GM12892 (cell line): ENCODE measurements around the gene PRSS38.

Experiments
- DNase-seq: peaks from one replicate; pipeline ENCODE4 v3.0.0; 2011; ENCODE audit not compliant: insufficient read length
- FAIRE-seq: peaks from 2 replicates; lab custom pipeline; 2011; peaks lifted over from hg19 to GRCh38; lab: Jason Lieb, UNC
- POLR2A ChIP-seq: IDR thresholded peaks from 2 replicates; pipeline ENCODE4 v1.6.1; 2011; ENCODE audit warnings: low read depth, low read length, control low read depth
- POLR2AphosphoS5 ChIP-seq: IDR thresholded peaks from 2 replicates; pipeline ENCODE4 v1.6.1; 2011; ENCODE audit warnings: low read depth, low read length, control low read depth
- TAF1 ChIP-seq: IDR thresholded peaks from 2 replicates; pipeline ENCODE4 v1.6.1; 2011; ENCODE audit warnings: low read depth, mild to moderate bottlenecking, control low read depth, low read length, borderline replicate concordance

The PRSS38 gene

GRCh38 chr1:227780101-227781044 lies 35.1 kb upstream of the PRSS38 start:
- FAIRE-seq (no peak), DNase-seq (no peak)
- TF ChIP-seq TAF1 (no peak), POLR2AphosphoS5 (no peak), POLR2A (no peak)

GRCh38 chr1:227781314-227781930 lies 34.1 kb upstream of the PRSS38 start:
- no peak for TF ChIP-seq TAF1
- TF ChIP-seq POLR2A = no peak
- TF ChIP-seq POLR2AphosphoS5 = no peak
- DNase-seq (no peak), FAIRE-seq (no peak)

- DNase-seq (no peak), FAIRE-seq (no peak)
- TF ChIP-seq POLR2AphosphoS5 = no peak
- TF ChIP-seq TAF1 = no peak
- TF ChIP-seq POLR2A = no peak
Observed at GRCh38 chr1:227782226-227782625, 33.2 kb upstream of the PRSS38 start.

- no peak for FAIRE-seq
Observed at GRCh38 chr1:227785094-227785804, 30.2 kb upstream of the PRSS38 start.

GRCh38 chr1:227785805-227786671 lies 29.4 kb upstream of the PRSS38 start:
- no peak for DNase-seq
- no peak for FAIRE-seq
- TF ChIP-seq POLR2AphosphoS5 (no peak), TAF1 (no peak), POLR2A (no peak)

More at GRCh38 chr1:227785094-227785804, 30.2 kb upstream of the PRSS38 start:
- no peak for DNase-seq
- TF ChIP-seq POLR2AphosphoS5 = no peak
- TF ChIP-seq POLR2A = no peak
- no peak for TF ChIP-seq TAF1

- no peak for DNase-seq
- no peak for TF ChIP-seq POLR2AphosphoS5
- no peak for TF ChIP-seq POLR2A
- TF ChIP-seq TAF1 = no peak
- peak; percentile 21 for FAIRE-seq
Observed at GRCh38 chr1:227786673-227787512, 28.6 kb upstream of the PRSS38 start.

GRCh38 chr1:227787513-227788270 lies 27.8 kb upstream of the PRSS38 start:
- FAIRE-seq (peak; percentile 98), DNase-seq (peak; percentile 92)
- TF ChIP-seq TAF1 (no peak), POLR2A (peak; percentile 45; the same call in 1 of the 2 replicates)

- no peak for TF ChIP-seq POLR2A
- no peak for TF ChIP-seq TAF1
- no peak for TF ChIP-seq POLR2AphosphoS5
- FAIRE-seq (no peak), DNase-seq (peak; percentile 73)
Observed at GRCh38 chr1:227788271-227789083, 27.0 kb upstream of the PRSS38 start.
